HG03175 (cell line): ENCODE data around the gene BCL2.

Experiments used
- ATAC-seq: cut with Tn5 transposase; IDR thresholded peaks from one replicate; pipeline ENCODE4 v1.9.1; 2021; ENCODE audit warnings: mild to moderate bottlenecking, moderate library complexity; ENCODE audit not compliant: unreplicated experiment

The BCL2 gene

DNA sequence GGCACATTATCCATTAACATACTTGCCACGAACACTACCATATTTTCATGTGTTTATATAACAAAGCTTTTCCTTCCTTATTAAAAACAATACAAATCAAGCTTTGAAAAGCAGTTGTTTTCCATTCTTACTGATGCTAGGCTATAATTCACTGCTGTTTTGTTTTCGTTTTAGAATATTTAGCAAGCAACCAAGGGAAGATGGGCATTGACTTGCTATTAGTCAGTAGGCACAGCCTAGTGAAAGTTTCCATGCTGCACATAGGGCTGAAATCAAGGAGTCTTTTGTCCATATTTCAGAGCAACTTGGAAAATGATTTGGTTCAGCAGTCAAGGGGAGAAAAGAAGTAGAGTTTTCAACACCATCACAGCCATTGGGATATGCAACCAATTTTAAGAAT lies 31.3 kb downstream of the BCL2 start:
- no peak for ATAC-seq

DNA sequence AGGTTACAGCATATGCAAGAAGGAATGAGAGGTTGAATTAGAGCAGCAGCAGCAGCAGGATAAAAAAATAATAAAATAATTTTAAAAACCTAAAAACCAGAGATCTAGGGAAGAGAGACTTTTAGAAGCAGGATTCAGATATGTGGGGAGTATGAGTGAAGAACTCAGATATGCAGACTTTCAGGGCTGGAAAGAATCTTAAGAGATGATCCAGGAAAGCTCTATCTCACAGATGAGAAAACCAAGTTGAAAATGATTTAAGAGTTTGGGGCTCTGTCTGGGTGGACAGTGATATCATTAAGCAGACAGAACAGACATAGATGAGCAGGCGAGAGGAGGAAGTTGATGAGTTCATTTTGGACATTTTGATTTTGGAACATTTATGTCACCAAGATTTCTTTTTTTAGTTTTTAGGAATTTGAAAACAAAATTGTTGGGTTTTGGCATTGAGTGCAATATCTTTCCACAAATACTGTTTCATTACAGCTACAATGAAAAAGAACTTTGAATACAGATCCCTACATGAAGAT lies 31.8 kb downstream of the BCL2 start:
- no peak for ATAC-seq

DNA sequence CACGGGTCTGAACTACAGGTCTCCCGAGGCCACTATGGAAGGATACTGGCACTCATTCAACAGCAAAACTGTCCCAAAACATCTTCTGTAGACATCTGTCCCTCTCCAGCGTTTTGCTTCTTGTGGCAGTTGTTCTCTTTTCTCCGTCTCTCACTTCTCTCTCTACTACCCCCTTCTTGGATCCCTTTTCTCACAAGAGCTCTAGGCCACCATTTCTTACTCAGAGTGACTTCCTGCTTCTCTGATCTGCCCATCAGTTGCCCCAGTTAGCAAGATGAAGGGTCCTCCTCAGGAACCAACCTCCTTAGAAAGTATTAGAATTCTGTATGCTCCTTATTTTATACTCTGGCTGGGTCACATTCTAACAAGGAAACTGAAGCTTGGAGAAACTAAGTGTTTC lies 32.6 kb downstream of the BCL2 start:
- ATAC-seq = no peak

DNA sequence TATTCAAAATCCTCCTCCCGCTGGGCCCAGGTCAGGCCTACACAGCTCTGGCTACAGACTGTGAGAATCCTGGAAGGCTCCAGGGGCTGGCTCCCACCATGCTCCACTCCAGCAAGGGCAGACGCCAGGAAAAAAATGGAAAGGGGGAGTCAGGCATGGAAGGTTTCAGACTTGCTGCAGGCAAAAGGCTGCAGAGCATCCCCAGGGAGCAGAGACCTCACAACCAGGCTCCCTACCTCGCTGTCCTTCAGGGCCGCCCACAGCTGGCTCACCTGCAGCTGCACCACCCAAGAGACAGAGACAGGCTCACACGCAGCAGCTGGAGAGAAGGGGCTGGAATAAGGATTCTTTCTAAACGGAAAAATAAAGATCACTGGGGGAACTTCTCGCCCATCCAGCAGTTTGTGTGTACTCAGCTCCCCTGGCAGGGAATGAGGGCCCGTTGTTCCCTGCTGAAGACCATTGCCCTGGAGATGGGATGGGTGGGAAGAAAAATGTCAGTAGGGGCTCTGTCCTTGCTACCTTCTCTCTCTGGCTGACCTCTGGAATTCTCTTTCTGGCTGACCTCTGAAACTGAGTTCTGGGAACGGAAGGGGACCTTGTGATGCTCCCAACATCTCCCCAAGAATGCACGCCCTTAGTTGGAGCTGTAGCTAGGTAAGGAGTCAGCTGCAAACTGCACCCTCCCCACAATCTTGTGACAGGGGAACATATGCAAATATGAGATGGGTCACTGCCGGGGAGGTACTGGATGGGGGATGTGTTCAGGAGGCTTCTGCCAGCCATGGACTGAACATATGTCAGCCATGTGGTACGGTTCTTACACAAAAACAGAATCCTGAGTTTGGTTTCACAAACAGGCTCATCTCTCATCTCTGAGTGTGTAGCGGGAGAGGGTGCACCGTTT lies 34.5 kb downstream of the BCL2 start:
- peak; percentile 94 for ATAC-seq

DNA sequence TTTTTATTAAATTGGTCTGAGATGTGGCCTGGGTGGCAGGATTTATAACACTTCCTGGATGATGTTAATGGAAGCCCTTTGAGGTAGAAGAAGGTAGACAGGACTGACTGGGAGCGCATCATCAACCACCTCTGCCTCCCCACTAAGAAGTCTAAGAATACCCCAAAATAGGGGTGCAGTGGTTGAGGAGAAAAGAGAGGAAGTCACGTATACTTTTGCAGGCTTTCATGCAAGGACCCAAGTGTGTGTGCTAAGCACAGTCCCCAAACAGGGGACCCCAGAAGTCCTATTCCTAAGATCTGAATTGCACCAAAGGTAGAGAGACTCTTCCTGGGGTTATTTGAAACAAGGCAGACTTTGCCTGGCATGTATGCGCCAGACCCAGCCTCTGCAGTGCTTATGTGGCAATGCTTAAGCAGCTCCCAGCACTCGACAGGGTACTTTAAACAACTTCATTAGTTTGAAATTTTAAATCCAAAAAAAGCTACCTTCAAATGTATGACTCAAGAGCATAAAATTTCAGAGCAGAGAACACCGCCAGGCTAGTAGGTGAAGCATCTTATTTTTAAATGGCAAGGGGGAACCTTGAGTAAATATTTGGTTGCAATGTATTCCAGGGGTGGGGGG lies 35.3 kb downstream of the BCL2 start:
- ATAC-seq = no peak

DNA sequence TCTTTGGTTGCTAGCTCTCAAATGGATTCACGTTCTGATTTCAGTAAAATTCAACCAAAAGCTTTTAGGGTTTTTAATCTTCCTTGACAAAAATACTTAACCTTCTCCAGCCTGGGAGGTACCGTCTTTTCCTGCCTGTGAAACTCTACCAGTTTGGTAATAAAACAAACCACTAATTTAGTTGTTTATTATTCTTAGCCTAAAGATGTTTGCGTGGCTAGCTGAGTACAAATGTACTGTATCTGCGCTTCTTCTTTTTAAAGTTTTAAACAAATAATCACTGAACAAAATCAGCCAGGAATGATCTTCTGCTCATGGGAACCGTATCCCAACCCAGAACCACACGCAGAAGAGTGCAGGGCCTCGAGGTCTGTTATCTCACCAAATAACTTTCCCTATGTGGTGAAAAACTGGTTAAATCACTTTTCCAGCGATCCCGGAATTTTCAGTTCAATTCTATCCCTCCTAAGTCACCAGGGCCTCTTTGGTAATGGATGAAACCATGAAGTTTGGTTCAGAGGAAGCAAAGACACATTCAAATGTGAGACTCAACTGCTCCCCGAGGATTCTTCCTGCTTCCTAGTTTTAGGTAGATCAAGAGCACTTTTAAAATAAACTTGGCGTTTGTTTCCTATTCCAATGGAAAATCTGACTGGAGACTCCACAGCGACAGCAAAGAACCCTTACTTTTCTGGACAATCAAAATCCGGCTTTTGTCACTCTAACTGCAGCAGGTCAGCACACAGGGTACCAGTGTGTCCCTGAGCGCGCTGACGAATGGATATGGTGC lies 36.1 kb downstream of the BCL2 start:
- no peak for ATAC-seq

DNA sequence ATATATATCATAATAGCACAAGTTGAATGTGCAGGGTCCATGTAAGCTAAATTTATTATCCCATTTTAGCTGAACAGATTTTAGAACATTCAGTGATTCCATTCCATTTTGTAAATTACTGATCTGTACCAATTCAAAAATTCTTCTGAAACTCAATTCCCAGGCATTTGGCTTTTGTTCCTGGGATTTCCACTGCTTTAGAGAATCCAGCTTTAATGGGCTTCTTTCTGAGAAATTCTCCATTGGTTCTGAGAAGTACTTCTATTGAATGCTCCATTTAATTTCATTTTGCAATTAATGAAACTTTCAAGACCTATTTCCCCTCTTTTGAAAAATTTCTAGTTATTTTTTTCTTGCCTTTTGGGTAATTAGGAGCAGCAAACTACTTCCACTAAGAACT lies 36.8 kb downstream of the BCL2 start:
- ATAC-seq = no peak

DNA sequence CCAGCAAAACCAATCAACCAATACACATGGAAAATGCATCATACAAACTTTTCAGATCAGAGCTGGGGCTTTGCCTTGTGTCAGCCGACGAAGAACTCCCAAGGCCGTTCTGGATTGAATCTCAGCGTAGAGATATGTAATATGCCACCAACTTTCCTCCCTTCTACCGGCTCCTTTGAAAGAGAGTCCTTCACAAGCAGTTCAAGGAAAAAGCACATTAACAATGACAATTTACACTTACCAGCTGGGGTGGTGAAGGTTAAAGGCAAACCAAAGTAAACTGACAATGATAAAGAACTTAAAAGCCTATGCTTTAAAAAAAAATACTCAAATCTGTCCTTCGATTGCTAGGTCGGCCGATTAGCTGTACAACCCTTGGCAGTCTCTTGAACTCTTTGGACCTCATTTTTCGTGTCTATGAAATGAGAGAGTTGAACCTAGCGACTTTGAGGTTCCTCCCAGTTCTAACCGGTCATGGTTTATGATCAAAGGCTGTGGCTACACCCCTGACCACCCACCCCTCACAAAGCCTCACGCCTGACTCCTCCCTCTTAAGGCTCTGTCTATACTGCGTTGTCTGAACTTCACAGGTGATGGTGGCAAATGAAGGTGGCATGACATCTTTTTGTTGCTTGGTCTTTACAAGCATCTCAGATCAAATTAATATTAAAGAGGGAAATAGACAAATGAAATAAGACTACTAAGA lies 46.2 kb downstream of the BCL2 start:
- no peak for ATAC-seq

DNA sequence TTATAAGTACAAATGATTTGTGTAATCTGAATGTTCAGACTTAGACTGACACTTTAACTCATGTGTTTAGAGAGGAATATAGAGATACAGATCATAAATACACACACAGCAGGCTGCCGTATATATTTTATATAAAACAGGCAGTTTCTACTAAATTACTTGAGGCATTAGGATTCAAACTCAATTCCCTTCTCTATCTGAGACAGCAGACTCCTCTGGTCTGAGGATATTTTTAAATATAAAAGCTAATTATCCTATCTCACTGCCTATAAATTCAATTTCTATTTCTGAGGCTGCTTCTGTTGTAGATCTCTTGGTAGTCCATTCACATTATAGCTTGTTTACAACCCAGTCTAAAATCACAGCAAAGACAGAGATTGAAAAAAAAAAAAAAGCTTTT lies 46.9 kb downstream of the BCL2 start:
- no peak for ATAC-seq

DNA sequence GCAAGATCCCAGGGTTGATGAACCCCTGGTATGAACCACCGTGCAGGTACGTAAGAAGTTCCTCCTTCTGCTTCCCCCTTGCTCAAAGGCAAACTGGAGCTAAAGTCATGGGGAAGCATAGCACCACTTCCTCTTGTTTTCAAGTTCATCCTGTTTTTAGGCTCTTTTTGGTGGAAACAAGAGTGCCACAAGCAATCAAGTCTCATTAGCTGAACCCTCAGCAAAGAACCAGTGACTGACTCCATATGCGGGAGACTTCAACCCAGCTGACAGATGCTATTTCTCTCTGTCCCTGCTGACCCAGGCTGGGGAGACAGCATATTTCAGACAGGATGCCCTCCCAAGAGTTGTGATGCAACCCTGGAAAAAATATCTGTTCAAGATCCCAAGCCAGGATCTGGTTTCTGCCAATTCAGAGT lies 47.7 kb downstream of the BCL2 start:
- ATAC-seq = no peak

DNA sequence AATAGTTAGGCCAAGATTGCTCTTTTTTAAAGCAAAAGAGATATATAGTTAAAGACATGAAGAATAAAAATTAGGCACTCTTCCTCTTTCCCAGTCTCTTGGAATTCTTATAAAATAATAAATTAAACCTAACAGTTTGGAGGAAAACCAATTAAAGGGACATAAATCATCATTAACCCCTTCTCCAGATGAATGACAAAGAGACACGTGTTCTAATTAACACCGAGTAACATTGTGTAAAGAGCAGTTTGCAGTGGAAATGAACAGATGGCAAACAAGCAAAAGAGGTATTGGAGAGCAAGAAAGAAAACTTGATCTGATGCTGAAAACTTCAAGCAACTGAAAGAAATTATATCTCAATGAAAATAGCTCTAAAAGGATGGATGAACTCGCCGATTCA lies 48.4 kb downstream of the BCL2 start:
- ATAC-seq = no peak

DNA sequence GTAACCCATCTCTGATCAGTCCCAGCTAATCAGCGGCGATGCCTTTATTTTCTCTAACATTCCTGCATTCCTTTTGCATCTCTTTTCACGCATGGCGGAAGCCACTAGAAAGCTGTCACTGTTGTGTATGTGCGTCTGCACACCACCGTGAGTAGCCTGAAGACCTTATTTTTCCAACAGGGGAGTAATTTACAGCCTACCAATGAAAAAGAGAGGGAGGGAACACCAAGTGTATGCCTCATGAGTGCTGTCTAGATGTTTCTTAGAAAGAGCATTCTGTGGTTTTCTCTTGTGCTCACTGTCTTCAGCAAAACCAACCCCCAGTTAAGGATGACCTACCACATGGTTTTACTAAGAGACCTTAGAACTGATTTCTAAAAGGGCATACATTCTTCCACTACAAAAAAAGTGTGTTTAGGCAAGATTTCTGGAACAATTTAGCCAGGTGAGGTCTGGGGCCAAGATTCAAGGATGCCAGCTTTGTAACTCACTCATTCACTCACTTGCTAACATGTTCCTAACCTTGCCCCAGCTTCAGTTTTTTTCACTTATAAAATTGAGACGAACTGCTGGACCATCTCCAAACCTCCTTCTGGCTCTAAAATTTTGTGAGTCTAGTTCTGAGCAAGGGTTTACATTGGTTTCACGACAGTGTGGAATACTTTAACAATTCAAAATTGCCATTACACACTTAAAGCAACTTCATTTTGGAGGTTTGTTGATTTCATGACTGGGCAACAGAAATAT lies 51.4 kb downstream of the BCL2 start:
- ATAC-seq = no peak

DNA sequence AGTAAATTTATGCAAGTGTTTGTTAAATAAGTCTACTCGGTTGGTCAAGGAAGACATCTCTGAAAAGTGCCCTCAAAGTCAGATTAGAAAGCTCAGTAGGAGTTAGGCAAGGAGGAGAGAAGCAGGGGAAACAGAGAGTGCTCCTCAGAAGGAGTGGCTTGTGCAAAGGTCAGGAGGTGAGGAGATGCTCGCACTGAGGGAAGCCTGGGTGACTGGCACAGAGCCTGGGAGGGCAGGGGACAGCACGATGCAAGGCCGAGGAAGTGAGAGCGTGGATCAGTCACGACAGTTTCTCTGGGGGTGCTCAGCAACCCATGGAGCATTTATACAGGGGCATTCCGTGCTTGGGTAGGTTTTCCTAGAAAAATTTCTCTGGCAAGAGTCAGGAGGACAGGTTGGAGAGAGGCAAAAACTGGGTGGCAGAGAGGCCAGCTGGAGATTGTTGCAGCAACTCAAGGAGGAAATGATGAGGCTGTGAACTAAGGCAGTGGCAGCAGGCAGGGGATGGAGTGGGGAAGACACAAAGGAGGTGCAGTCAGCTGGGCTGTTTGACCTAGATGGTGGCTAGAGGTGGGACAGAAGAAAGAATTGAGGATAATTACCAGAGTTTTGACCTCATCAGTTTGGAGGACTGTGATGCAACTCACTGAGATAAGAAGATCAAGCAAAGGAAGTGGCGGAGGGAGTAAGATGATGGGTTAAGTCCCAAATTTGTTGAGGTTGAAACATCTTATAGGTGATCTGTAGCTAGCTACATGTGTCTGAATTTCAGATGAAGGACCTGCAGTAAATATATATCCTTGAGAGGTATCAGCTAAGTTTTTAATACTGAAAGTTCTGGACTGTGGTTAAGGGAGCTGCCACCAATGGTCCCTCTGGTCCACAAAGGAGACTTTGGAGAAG lies 52.4 kb downstream of the BCL2 start:
- no peak for ATAC-seq

DNA sequence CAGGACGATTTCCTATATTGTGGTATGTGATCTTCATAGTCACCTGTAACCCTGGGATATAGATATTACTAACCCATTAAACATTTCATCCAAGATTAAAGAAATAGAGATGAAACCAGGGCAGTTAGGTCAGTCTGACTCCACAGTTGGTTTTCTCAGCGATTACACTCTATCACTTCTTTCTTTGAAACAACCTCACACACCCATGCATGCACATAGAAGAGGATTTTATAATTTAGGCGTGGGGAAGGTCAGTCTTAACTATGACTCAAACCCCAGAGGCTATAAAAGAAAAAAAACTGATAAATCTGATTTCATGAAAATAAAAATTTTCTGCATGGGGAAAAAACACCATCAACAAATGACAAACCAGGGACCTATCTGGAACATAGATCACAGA lies 54.2 kb downstream of the BCL2 start:
- ATAC-seq = no peak

DNA sequence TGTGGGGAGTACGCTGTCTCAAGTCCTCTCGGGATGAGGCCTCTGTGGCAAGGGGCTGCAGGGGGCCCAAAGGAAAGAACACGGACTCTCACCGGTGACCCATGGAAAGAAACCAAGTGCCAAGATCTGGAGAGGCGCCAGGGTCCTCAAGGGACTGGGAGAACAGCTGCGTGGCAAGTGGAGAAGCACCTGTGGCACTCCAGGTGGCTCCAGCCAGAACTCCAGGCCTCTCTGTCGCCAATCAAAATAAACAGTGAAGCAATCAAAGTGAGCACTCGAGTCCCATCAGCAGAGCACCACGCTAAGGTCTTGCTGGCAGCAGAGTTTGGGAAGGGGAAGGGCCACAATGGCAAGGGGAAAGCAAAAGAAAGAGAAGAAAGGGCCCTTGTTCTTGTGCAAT lies 54.7 kb downstream of the BCL2 start:
- ATAC-seq = no peak

DNA sequence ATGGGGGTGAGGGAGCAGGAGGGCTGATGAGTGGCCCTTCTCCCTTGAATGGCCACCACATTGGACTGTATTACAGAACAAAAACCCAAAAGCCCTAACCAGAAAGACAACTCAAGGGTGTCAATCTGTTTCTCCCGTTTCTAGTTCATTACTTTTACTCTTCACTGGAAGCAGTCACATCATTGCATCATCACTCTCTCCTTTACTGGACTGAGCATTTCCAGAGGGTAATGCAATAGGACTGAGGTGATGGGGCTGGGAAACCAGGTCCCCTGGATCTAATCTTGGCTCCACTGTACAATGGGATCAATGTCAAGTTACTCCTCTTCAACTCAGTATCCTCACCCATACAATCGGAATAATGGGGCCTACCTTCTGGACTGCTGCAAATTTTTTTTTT lies 56.1 kb downstream of the BCL2 start:
- ATAC-seq = no peak

DNA sequence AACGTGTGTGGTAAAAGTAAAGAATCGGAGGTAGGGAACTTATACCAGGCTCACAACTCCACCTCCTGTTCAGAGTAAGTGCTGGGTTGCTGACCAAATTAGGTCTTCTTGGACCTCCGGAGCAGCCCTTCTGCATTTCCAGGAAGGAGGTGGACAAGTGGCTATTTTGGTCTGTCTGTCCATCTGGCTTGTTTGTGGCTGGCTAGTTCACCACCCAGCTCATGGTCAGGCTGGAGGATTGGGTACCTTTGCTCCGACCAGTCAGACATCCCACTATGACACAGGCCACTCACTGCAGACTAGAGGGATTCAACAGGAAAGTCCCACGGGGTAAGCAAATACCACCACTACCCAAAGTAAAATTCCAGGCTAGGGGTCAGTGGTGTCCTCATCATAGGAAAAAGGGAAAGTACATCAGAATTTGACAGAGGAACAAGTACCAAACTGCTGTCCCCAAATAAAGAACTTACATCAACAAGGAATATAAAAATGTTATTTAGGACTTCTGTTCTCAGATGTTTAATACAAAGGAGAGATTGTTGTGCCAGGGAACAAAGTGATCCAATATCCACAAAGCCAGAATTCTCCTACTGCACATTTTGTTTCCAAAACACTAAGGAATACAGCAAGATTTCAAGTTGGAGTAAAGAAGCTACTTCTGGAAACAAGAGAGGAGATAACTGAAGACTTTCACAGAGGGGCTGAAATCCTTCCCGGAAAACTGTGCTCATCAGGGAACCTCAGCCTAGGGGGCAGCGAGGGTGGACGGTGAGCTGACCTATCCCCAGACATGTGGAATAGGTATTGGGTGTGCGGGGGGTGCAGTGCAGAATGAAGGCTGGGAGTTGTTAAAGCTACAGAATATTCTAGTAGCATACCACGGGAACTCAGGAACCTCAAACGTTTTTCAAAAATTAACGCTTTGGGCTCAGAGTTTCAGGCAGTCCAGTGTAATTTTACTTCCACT lies 56.9 kb downstream of the BCL2 start:
- ATAC-seq = no peak

DNA sequence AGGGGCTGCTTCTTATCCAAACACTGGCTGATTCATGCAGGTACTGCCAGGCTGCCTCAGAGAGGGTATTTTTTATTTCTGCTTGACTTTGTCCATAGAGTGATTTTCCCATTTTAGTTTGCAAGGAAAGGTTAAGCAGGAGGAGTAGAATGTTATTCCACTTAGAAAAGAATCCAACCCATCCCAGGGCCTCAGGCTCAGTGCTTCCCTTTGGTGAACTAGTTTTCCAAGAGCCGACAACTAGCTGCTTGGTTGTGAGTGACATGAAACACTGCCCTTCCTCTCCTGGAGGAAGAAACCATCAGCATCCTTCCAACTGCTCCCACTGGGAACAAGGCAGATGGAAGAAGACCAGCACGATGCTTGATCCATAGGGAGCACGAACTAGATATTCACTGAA lies 58.5 kb downstream of the BCL2 start:
- ATAC-seq = no peak
